Activated CD4-positive, alpha-beta T cell treated with anti-CD3 and anti-CD28 coated beads, Interleukin-2, amount 10 ng/mL, durations not matched to agents 7 days and 5 days (primary cell): ENCODE data around the gene COMP. TPM values are rescaled to one million over a fixed set of nuclear protein-coding genes. Genes with fewer than 3 reads are reported as not detected.

Experiments
- CTCF ChIA-PET: fragments of 350-600 bp; sonication (Branson Sonifier 250); formaldehyde crosslinking; loops from one replicate; lab custom pipeline; 2021; ENCODE audit warnings: antibody characterized with exemption; lab: Charles Lee
- POLR2A ChIA-PET: fragments of 350-600 bp; sonication (Branson Sonifier 250); formaldehyde crosslinking; loops from one replicate; lab custom pipeline; 2021; ENCODE audit warnings: antibody characterized with exemption; lab: Charles Lee
- DNase-seq: peaks from one replicate; pipeline ENCODE4 v3.0.0-alpha.2; 2020
- H3K27ac Mint-ChIP-seq: one replicate; pipeline ENCODE4 v1.8.0; 2021; ENCODE audit warnings: mild to moderate bottlenecking, moderate library complexity, mixed read lengths
- H3K27me3 Mint-ChIP-seq: one replicate; pipeline ENCODE4 v1.8.0; 2021; ENCODE audit warnings: mixed read lengths
- H3K36me3 Mint-ChIP-seq: one replicate; pipeline ENCODE4 v1.8.0; 2021; ENCODE audit warnings: low read depth, mixed read lengths
- H3K4me1 Mint-ChIP-seq: one replicate; pipeline ENCODE4 v1.8.0; 2021; ENCODE audit warnings: mixed read lengths
- H3K4me3 Mint-ChIP-seq: one replicate; pipeline ENCODE4 v1.8.0; 2021; ENCODE audit warnings: mild to moderate bottlenecking, moderate library complexity, mixed read lengths
- H3K9me3 Mint-ChIP-seq: one replicate; pipeline ENCODE4 v1.8.0; 2021; ENCODE audit warnings: mixed read lengths
- total RNA-seq, 2 experiments: library from RNA; stranded (reverse); gene quantifications; one replicate each; pipeline ENCODE4 v1.2.3, GENCODE V29; 2021

Gene COMP
- total RNA-seq, 2 experiments from 2014 or later: not detected

DNA sequence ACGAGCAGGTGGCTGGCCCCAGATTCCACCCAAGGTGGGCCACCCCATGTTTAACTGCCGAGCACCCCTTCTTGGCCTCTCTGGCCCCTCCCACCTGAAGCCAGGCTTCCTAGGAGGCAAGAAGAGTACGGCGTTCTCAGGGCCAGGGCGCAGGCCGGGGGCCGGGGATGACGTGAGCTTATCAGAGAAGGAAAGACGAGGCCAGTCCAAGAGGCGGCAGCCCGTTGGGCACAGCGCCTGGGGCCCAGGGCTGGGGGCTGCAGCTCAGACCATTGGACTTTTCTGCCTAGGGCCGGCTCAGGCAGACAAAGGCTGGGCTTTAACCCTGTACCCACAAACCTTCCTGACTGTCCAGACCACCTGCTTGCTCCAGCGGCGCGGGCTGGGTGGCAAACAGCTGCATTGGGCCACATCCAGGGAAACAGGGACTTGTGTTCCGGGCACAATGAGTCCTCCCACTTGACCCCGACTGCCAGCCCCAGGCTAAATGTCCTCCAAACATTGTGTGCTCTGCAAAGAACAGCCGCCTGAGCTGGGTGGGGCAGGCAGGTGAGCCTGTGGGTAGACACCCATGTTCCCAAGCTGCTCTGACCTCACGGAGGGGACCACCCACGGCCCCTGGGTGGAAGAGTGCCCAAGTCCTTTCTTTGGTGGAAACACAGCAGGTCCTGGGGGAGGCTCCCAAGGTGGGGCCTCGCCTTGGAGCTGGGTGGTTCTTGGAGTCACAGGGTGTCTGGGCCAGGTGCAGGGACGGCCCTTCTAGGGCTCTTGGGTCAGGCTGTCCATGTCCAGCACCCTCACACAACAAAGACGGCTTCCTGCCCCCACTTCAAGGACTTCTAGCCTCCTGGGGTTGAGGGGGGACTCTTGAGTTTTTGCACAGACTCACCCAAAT is 21.9 kb downstream of the COMP start:
- Mint-ChIP-seq H3K9me3 (no peaks in the 10 kb centered on the region), H3K4me3 (no peak overlapping the region), H3K36me3 (no peaks in the 10 kb centered on the region), H3K27me3 (no peaks in the 10 kb centered on the region), H3K4me1 (no peaks in the 10 kb centered on the region), H3K27ac (no peak overlapping the region)
- no peak for DNase-seq
- POLR2A ChIA-PET: no interaction called here
- CTCF ChIA-PET: no interaction called here

DNA sequence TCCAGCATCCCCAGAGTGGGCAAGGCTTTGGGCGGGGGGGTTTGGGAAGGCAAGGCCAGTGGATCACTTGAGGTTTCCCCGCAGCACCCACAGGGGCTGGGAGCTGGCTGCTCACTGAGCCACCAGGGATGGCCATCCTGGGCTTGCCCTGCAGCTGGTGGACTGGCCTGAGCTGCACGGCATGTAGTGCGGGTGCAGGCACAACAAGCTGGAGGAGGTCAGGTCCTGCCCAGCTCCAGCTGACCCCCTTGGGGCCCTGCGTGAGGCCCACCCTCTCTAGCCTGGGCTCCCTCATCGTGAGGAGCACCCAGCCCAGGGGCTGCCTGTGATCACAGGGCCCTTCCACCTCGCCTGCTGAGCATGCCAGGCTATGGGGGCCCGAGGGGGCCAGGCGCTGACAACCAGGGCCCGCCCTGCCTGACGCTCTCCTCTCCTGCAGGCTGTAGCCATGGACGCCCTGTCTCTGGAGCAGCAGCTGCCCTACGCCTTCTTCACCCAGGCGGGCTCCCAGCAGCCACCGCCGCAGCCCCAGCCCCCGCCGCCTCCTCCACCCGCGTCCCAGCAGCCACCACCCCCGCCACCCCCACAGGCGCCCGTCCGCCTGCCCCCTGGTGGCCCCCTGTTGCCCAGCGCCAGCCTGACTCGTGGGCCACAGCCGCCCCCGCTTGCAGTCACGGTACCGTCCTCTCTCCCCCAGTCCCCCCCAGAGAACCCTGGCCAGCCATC is 22.9 kb downstream of the COMP start:
- H3K27ac Mint-ChIP-seq: no peak overlapping the region
- H3K4me3 Mint-ChIP-seq: no peak overlapping the region
- CTCF ChIA-PET: no interaction called here
- H3K27me3 Mint-ChIP-seq: no peaks in the 10 kb centered on the region
- H3K4me1 Mint-ChIP-seq: no peaks in the 10 kb centered on the region
- DNase-seq: no peak
- H3K9me3 Mint-ChIP-seq: no peaks in the 10 kb centered on the region
- no peaks in the 10 kb centered on the region for H3K36me3 Mint-ChIP-seq
- POLR2A ChIA-PET: no interaction called here

GRCh38 chr19:18765224-18765623 is 25.9 kb downstream of the COMP start:
- Mint-ChIP-seq H3K36me3 (no peaks in the 10 kb centered on the region), H3K27me3 (no peaks in the 10 kb centered on the region), H3K4me3 (no peak overlapping the region), H3K4me1 (no peaks in the 10 kb centered on the region), H3K27ac (no peak overlapping the region), H3K9me3 (no peaks in the 10 kb centered on the region)
- no peak for DNase-seq
- ChIA-PET CTCF (interaction anchor here (0.6 kb wide), 1 partner anchor 813 kb away, joined by 3 read pairs; no protein-coding TSS in a partner anchor), POLR2A (interaction anchor here (0.6 kb wide), 1 partner anchor 121 kb away, joined by 3 read pairs; no protein-coding TSS in a partner anchor)

DNA sequence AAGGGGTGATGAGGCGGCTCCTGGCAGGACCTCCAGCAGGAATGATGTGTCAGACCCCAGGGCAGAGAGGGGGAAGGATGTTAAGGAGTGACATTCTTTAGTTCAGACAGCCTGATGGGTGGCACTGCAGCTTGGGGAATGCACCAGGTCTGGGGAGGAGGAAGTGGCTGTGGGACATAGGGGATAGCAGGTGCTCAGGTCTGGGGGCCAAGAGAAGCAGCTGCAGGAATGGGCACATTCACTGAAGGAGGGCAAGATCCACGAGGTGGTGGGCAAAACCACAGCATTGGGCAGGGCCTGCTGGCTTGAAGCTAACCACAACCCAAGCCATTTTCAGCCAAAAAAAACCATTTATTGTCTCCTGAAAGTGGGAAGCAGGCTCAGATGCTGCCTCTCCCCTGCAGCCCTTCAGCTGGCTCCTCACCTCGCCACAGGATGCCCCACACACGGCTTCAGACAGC is 26.5 kb downstream of the COMP start:
- POLR2A ChIA-PET: no interaction called here
- DNase-seq: no peak
- CTCF ChIA-PET: interaction anchor here (0.6 kb wide), 2 partner anchors 11 to 38 kb away, joined by 3 read pairs; no protein-coding TSS in a partner anchor
- no peaks in the 10 kb centered on the region for H3K4me1 Mint-ChIP-seq
- no peaks in the 10 kb centered on the region for H3K36me3 Mint-ChIP-seq
- H3K27me3 Mint-ChIP-seq: no peaks in the 10 kb centered on the region
- no peak overlapping the region for H3K27ac Mint-ChIP-seq
- H3K4me3 Mint-ChIP-seq: no peak overlapping the region
- H3K9me3 Mint-ChIP-seq: no peaks in the 10 kb centered on the region

- no peaks in the 10 kb centered on the region for H3K9me3 Mint-ChIP-seq
- H3K36me3 Mint-ChIP-seq: no peaks in the 10 kb centered on the region
- ChIA-PET CTCF (interaction anchor here (0.6 kb wide), 2 partner anchors 10 to 38 kb away, joined by 3 read pairs; no protein-coding TSS in a partner anchor), POLR2A (no interaction called here)
- no peak for DNase-seq
- no peaks in the 10 kb centered on the region for H3K4me1 Mint-ChIP-seq
- no peak overlapping the region for H3K4me3 Mint-ChIP-seq
- H3K27me3 Mint-ChIP-seq: no peaks in the 10 kb centered on the region
- no peak overlapping the region for H3K27ac Mint-ChIP-seq
These were observed 27.2 kb downstream of the COMP start for GRCh38 chr19:18763674-18764590.

GRCh38 chr19:18762125-18763023 is 28.7 kb downstream of the COMP start:
- Mint-ChIP-seq H3K4me3 (no peak overlapping the region), H3K36me3 (no peaks in the 10 kb centered on the region), H3K27me3 (no peaks in the 10 kb centered on the region), H3K27ac (no peak overlapping the region), H3K4me1 (no peaks in the 10 kb centered on the region), H3K9me3 (no peaks in the 10 kb centered on the region)
- DNase-seq: no peak
- POLR2A ChIA-PET: no interaction called here
- CTCF ChIA-PET: interaction anchor here (0.6 kb wide), 1 partner anchor 69 kb away, joined by 3 read pairs; no protein-coding TSS in a partner anchor

DNA sequence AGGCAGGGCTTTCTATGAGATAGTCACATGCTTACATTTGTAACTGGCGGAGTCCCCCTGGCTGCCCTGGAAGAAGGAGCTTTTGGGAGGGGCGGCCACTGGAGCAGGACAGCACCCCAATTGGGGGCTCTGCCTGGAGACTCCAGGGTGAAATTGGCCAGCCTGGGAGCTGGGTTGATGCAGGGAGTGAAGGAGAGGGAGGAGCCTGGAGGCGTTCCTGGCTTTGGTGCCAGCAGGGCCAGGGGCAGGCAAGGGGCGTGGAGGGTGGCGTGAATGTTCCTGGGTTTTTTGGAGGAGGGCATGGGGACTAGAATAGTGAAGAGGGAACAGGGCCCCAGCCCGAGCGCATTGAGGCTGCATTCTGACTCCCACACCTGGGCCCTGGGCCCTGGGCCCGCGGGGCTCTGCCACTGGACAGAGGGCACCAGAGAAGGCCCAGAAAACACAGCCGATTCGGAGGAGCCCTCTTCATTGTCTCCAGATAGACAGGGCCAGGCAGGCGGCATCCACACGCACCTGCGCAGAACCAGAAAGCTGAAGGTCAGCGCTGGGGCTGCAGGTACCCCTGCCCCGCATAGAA is 29.5 kb downstream of the COMP start:
- Mint-ChIP-seq H3K27ac (no peak overlapping the region), H3K4me3 (no peak overlapping the region), H3K36me3 (no peaks in the 10 kb centered on the region), H3K9me3 (no peaks in the 10 kb centered on the region), H3K27me3 (no peaks in the 10 kb centered on the region), H3K4me1 (no peaks in the 10 kb centered on the region)
- no peak for DNase-seq
- ChIA-PET CTCF (no interaction called here), POLR2A (no interaction called here)

GRCh38 chr19:18760440-18761383 is 30.4 kb downstream of the COMP start:
- no peak for DNase-seq
- Mint-ChIP-seq H3K4me1 (no peaks in the 10 kb centered on the region), H3K36me3 (no peaks in the 10 kb centered on the region), H3K4me3 (no peak overlapping the region), H3K9me3 (no peaks in the 10 kb centered on the region), H3K27ac (no peak overlapping the region), H3K27me3 (no peaks in the 10 kb centered on the region)
- ChIA-PET CTCF (no interaction called here), POLR2A (no interaction called here)

DNA sequence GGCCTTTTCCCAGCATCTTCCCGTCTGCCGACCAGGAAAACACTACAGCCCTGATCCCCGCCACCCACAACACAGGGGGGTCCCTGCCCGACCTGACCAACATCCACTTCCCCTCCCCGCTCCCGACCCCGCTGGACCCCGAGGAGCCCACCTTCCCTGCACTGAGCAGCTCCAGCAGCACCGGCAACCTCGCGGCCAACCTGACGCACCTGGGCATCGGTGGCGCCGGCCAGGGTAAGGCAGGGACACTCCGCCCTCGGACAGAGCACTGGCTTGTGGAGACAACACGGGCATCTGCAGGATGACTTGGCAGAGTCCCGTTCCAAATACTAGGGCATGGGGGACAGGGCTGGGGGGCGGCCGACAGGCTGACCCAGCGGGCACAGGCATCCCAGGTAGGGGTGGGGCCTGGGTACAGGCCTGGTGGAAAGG is 31.1 kb downstream of the COMP start:
- DNase-seq: no peak
- Mint-ChIP-seq H3K36me3 (no peaks in the 10 kb centered on the region), H3K27ac (no peak overlapping the region), H3K27me3 (no peaks in the 10 kb centered on the region), H3K4me1 (no peaks in the 10 kb centered on the region), H3K9me3 (no peaks in the 10 kb centered on the region), H3K4me3 (no peak overlapping the region)
- CTCF ChIA-PET: no interaction called here
- POLR2A ChIA-PET: no interaction called here

DNA sequence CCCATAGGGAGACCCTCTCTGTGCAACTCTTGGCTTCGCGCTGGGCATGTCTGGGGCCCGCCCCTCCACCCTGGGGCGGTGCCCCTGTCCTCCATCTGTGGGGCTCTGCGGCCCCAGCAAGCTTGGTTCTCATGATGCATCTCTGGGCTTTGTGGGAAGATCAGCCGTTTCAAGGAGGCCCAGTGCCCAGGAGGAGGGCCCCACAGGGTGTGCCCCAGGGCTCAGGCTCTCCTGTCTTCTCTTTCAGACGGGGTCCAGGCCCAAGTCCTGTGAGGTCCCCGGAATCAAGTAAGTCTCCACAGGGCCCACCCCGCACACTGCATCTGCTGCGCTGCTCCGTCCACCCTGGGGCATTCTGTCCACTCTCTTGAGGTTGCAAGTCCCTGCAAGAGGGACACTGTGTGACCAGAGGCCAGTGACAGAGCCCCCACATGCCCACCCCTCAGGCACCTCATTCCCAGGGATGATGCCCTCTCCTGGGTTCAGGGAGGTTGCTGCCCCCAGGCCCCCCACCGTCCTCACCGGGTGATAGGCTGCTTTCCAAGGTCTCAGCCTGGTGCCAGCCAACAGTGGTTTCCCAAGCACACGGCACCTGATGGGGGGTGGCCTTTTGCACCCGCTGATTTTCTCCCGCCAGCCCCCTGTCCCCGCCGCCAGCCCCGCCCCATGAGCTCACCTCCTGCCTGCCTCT is 31.7 kb downstream of the COMP start:
- Mint-ChIP-seq H3K36me3 (no peaks in the 10 kb centered on the region), H3K27me3 (no peaks in the 10 kb centered on the region), H3K27ac (no peak overlapping the region), H3K4me1 (no peaks in the 10 kb centered on the region), H3K9me3 (no peaks in the 10 kb centered on the region), H3K4me3 (no peak overlapping the region)
- DNase-seq: no peak
- ChIA-PET POLR2A (no interaction called here), CTCF (no interaction called here)
